Measurements from ENCODE around the gene ERBB4. TPM values are rescaled to one million over a fixed set of nuclear protein-coding genes. Genes with fewer than 3 reads are reported as not detected.

ERBB4 gene
- total and polyA plus RNA-seq, 10 of the 15 experiments (the other 5 are each of a cell fraction or from before 2014, with no cell fraction given): under 0.01 to 0.23 (median 0.01) TPM; not detected in 4

- TF ChIP-seq ELK1 (IDR thresholded peaks at IDR 0.05; ENCODE audit: low read depth, low read length): no peak
- no peak for TF ChIP-seq CTCF (IDR thresholded peaks at IDR 0.05 in 2 of 3, conservative IDR thresholded peaks at IDR 0.05 in 1 of 3; ENCODE audit: control insufficient read depth in 2 of 3, extremely low read depth in 1 of 3, insufficient read depth in 1 of 3, low read depth in 3 of 3, low read length in 3 of 3)
- no peak for TF ChIP-seq STAT3 (IDR thresholded peaks at IDR 0.05; ENCODE audit: low read depth, low read length)
- no peak for TF ChIP-seq POLR2AphosphoS5 (IDR thresholded peaks at IDR 0.05; ENCODE audit: low read length)
- TF ChIP-seq HCFC1 (IDR thresholded peaks at IDR 0.05; ENCODE audit: low read length): no peak
- TF ChIP-seq ZBTB11 (CRISPR knock-in tag; IDR thresholded peaks at IDR 0.05): no peak
- no peak for TF ChIP-seq IKZF2 (IDR thresholded peaks at IDR 0.05)
- TF ChIP-seq BMI1 (IDR thresholded peaks at IDR 0.05; ENCODE audit: borderline replicate concordance): no peak
Measured at GRCh38 chr2:212013626-212014025, 525.0 kb downstream of the ERBB4 start (continued).
